Fibroblast of mammary gland (primary cell): ENCODE results near the gene PSMD8.
"Not testable (repeated sequence)": the region's sequence is repeated elsewhere in the genome, so short reads cannot be mapped to it uniquely, and the experiment has no call there.

ENCODE experiments used
- DNase-seq: peaks from one replicate; pipeline ENCODE4 v3.0.0-alpha.2; 2010; ENCODE audit warnings: low read depth
- H3K4me3 ChIP-seq: 2 replicates; pipeline ENCODE4 v1.5.1; 2011; ENCODE audit warnings: low read depth, mild to moderate bottlenecking, low read length, moderate library complexity; ENCODE audit not compliant: control insufficient read depth
- CTCF ChIP-seq: conservative IDR thresholded peaks from 2 replicates; pipeline ENCODE4 v1.5.1; 2011; ENCODE audit warnings: low read depth, low read length, inconsistent platforms; ENCODE audit not compliant: control insufficient read depth, insufficient read depth

The PSMD8 gene

DNA sequence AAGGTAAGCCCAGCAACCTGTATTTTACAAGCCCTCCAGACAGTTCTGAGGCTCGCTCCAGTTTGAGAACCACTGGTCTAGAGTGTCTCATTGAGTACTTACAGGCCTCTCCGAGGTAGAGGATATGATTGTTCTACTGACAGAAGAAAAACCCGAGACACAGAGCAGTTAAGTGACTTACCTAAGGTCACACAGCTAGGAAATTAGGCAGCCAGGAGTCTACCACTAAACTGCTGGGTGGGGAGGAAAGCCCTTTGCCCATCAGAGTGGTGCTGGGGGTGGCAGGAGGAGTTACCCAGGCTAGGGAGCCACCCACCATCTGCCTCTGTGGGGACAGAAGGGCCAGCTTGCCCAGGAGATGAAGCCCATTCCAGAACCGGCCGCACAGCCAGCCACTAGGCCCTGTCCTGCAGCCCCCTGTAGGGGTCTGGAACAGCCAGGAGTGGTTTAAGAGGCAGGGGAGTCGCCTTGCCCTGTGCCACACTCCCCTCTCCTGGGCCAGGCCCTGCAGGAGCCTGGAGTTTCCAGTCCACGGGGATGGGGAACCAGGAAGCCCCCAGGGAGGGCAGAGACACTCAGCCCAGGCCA is 50.9 kb downstream of the PSMD8 start:
- no peak for DNase-seq
- no peak overlapping the region for H3K4me3 ChIP-seq
- no peak for TF ChIP-seq CTCF

GRCh38 chr19:38425810-38426466 is 51.6 kb downstream of the PSMD8 start, which contains the start of gene RASGRP4:
Gene RASGRP4, minus strand, starts transcription at chr19:38426219. Its CDS starts 128 bp downstream, at chr19:38426091.
- no peak within 1 kb of the TSS for H3K4me3 ChIP-seq
- no peak for TF ChIP-seq CTCF
- DNase-seq = no peak

DNA sequence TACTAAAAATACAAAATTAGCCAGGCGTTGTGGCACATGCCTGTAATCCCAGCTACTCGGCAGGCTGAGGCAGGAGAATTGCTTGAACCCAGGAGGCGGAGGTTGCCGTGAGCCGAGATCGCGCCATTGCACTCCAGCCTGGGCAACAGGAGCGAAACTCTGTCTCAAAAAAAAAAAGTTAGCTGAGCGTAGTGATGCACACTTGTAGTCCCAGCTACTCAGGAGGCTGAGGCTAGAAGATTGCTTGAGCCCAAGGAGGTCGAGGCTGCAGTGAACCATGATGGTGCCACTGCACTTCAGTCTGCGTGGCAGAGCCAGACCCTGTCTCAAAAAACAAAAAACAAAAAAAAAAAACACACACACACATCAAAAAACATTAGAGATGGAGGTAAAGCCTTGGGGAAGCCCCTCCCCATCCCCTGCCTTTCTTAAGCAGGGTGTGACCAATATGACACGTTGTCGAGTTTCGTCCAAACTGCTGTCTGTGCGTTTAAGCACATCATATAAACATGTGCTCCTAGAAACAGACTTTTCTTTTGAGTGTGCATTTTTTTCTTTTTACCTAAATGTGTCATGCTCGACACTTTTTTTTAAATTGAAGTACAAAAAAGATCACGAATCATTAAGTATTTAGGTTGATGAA is 52.8 kb downstream of the PSMD8 start:
- H3K4me3 ChIP-seq, DNase-seq: not testable (repeated sequence)

DNA sequence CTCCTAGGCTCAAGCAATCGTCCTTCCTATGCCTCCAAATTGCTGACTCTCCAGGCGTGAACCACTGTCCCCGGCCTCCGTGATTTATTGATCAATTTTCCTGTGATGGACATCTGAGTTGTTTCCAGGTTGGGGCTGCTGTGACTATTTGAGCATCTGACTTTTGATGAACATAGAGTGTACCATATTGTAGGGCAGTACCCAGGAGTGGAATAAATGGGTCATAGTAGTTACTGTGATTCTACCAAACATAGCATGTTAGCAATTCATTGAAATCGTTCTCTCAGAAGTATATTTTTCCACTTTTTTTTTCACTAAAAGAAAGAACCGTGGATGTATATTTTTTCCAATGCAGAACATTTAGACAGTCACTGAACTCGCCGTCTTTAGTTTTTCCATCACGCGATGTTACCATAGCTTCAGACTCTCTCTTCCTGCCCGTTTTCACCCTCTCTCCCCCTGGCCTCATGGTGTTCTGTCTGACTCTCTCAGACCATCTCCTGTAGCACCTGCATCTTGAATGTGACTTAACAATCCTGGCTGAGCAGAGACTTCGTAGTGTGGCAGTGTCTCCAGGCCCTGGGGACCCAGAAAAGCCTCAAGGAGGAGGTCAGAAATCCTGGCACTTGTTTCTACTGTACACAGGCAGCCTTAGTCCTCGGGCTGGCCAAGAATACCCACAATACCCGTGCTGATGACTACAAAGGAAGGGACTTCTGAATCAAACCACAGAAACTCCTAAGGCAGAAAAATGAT is 54.9 kb downstream of the PSMD8 start:
- no peak overlapping the region for H3K4me3 ChIP-seq
- no peak for DNase-seq
- no peak for TF ChIP-seq CTCF

DNA sequence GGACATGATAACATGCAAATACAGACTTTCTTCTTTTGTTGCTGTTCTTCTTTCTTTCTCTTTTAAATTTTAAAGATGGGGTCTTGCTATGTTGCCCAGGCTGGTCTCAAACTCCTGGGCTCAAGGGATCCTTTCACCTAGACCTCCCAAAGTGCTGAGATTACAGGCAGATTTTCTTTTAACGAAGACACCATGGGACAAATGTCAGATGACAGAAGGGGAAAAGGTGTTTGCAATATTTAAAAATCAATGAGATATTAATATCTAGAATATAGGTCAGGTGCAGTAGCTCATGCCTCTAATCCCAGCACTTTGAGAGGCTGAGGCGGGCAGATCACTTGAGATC is 55.4 kb downstream of the PSMD8 start:
- no peak overlapping the region for H3K4me3 ChIP-seq
- no peak for TF ChIP-seq CTCF
- DNase-seq = no peak

DNA sequence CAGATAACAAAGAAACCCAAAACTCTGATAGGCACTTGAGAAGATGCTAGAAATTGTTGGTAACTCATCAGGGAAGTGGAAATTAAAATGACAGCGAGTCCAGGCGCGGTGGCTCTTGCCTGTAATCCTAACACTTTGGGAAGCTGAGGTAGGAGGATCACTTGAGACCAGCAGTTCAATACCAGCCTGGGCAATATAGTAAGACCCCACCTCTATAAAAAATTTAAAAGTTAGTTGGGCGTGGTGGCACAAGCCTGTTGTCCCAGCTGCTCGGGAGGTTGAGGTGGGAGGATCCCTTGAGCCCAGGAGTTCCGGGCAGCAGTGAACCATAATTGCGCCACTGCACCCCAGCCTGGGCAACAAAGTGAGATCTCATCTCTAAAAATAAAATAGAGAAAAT is 56.6 kb downstream of the PSMD8 start:
- H3K4me3 ChIP-seq = no peak overlapping the region
- DNase-seq = no peak
- TF ChIP-seq CTCF = no peak

GRCh38 chr19:38433268-38433733 is 58.9 kb downstream of the PSMD8 start, which contains the start of gene RYR1:
Gene RYR1, plus strand, starts transcription at chr19:38433691. Its CDS starts 139 bp downstream, at chr19:38433830.
- peak; percentile 9 for DNase-seq
- TF ChIP-seq CTCF = no peak
- H3K4me3 ChIP-seq = no peak within 1 kb of the TSS
